ENCODE data around the gene TJP2.

TJP2 gene

DNA sequence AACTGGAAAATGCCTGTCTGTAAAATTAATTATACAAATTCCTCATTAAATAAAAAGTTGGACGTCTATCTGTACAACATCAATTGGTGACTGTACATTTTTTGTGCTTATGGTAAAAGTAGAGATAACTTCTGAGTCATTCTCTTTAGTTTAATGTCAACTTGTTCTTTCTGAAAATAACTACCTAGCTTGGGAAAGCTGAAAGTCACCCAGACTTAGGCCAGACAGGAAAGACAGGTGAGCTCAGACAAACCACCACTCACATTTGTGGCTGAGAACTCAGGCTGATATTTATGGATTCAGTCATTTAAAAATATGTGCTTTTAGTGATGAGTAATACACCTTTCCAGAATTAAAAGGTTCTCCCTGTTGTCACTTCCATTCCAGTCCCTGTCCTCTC, 119.1 kb downstream of the TJP2 start:
- no peak overlapping the region for H2BK12ac ChIP-seq (ENCODE audit: low read length)
- H3K23ac ChIP-seq (ENCODE audit: low read depth, low read length, poor library complexity), result no peak overlapping the region
- no peak overlapping the region for H2AK5ac ChIP-seq (ENCODE audit: low read depth, low read length)
- H3K4ac ChIP-seq (ENCODE audit: low read length), result no peak overlapping the region
- no peaks in the 10 kb centered on the region for H3K27me3 ChIP-seq (ENCODE audit: control insufficient read depth in 3 of 3, insufficient read depth in 3 of 3, low read depth in 1 of 3, low read length in 3 of 3)
- H2BK120ac ChIP-seq (ENCODE audit: low read depth, low read length), result no peak overlapping the region
- H3K79me1 ChIP-seq (ENCODE audit: low read depth, low read length), result no peaks in the 10 kb centered on the region
- H4K8ac ChIP-seq (ENCODE audit: low read depth, low read length), result no peak overlapping the region
- no peak overlapping the region for H2BK5ac ChIP-seq (ENCODE audit: low read length)
- H3K9me3 ChIP-seq (replicated peaks in 1 of 2; ENCODE audit: control insufficient read depth in 2 of 2, insufficient read depth in 1 of 2, low read depth in 1 of 2, low read length in 2 of 2), result no peaks in the 10 kb centered on the region
- no peak overlapping the region for H3K27ac ChIP-seq (replicated peaks; ENCODE audit: low read length)
- H3K18ac ChIP-seq (ENCODE audit: low read length), result no peak overlapping the region
- DNase-seq (ENCODE audit: low spot score), result no peak
- H4K91ac ChIP-seq (ENCODE audit: low read depth, low read length, poor library complexity), result no peak overlapping the region
- no peak overlapping the region for H3K9ac ChIP-seq (ENCODE audit: low read depth, low read length, poor library complexity)
- H3K4me3 ChIP-seq (ENCODE audit: low read length in 2 of 2), result no peak overlapping the region
- no peaks in the 10 kb centered on the region for H3K36me3 ChIP-seq (replicated peaks in 1 of 2; ENCODE audit: control insufficient read depth in 2 of 2, insufficient read depth in 2 of 2, low read length in 2 of 2)
- no peak overlapping the region for H2BK15ac ChIP-seq (ENCODE audit: low read length)
- no peaks in the 10 kb centered on the region for H3K4me1 ChIP-seq (ENCODE audit: control insufficient read depth in 2 of 2, insufficient read depth in 1 of 2, low read depth in 1 of 2, low read length in 2 of 2)
- H2AFZ ChIP-seq (ENCODE audit: low read length), result no peak overlapping the region
- no CpG with 5 or more reads among the region's 1 CpG for WGBS, 2 donors (ENCODE audit: extremely low coverage in 2 of 2, insufficient read length in 2 of 2, insufficient replicate concordance in 1 of 2)
- no peak overlapping the region for H3K14ac ChIP-seq (ENCODE audit: low read length)
- H3K4me2 ChIP-seq (ENCODE audit: insufficient read depth, low read length, poor library complexity, severe bottlenecking), result no peak overlapping the region

DNA sequence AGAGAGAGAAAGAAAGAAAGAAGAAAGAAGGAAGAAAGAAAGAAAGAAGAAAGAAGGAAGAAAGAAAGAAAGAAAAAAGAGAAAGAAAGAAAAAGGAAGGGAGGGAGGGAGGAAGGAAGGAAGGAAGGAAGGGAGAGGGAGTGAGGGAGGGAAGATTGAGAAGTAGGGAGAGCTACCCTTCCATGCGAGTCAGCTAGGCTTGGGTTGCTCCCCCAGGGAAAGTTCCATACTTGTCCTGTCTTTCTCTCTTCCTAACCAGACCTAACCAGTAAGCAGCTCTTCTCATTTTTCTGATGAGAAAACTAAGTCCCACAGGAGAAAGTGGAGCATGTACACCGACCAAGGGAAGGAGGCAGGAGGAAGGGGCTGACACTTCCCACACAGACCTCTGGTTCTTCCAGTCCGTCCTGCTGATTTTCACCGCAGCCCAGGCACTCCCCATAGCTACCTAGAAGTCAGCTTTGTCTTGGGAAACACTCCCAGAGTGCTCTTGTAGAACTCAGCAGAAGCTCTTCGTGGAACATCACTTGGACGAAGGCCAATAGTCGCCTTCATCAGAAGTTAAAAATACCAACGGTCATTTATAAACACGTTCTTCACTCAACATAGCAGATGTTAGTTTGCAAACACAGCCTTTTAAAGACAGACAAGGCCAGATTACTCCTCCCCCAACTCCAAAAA, 121.9 kb downstream of the TJP2 start:
- WGBS, 2 donors (ENCODE audit: extremely low coverage in 2 of 2, insufficient read length in 2 of 2, insufficient replicate concordance in 1 of 2), result no CpG with 5 or more reads among the region's 9 CpGs
- no peaks in the 10 kb centered on the region for H3K4me1 ChIP-seq (ENCODE audit: control insufficient read depth in 2 of 2, insufficient read depth in 1 of 2, low read depth in 1 of 2, low read length in 2 of 2)
- no peak overlapping the region for H2BK15ac ChIP-seq (ENCODE audit: low read length)
- H4K91ac ChIP-seq (ENCODE audit: low read depth, low read length, poor library complexity), result no peak overlapping the region
- H2AK5ac ChIP-seq (ENCODE audit: low read depth, low read length), result no peak overlapping the region
- H3K27me3 ChIP-seq (ENCODE audit: control insufficient read depth in 3 of 3, insufficient read depth in 3 of 3, low read depth in 1 of 3, low read length in 3 of 3), result no peaks in the 10 kb centered on the region
- H3K4me2 ChIP-seq (ENCODE audit: insufficient read depth, low read length, poor library complexity, severe bottlenecking), result no peak overlapping the region
- H3K23ac ChIP-seq (ENCODE audit: low read depth, low read length, poor library complexity), result no peak overlapping the region
- H3K27ac ChIP-seq (replicated peaks; ENCODE audit: low read length), result no peak overlapping the region
- no peak for DNase-seq (ENCODE audit: low spot score)
- H3K14ac ChIP-seq (ENCODE audit: low read length), result no peak overlapping the region
- no peak overlapping the region for H3K4me3 ChIP-seq (ENCODE audit: low read length in 2 of 2)
- H2BK120ac ChIP-seq (ENCODE audit: low read depth, low read length), result no peak overlapping the region
- H4K8ac ChIP-seq (ENCODE audit: low read depth, low read length), result no peak overlapping the region
- no peak overlapping the region for H3K4ac ChIP-seq (ENCODE audit: low read length)
- no peaks in the 10 kb centered on the region for H3K79me1 ChIP-seq (ENCODE audit: low read depth, low read length)
- H3K18ac ChIP-seq (ENCODE audit: low read length), result no peak overlapping the region
- no peak overlapping the region for H2AFZ ChIP-seq (ENCODE audit: low read length)
- no peak overlapping the region for H3K9ac ChIP-seq (ENCODE audit: low read depth, low read length, poor library complexity)
- no peaks in the 10 kb centered on the region for H3K9me3 ChIP-seq (replicated peaks in 1 of 2; ENCODE audit: control insufficient read depth in 2 of 2, insufficient read depth in 1 of 2, low read depth in 1 of 2, low read length in 2 of 2)
- H2BK12ac ChIP-seq (ENCODE audit: low read length), result no peak overlapping the region
- no peaks in the 10 kb centered on the region for H3K36me3 ChIP-seq (replicated peaks in 1 of 2; ENCODE audit: control insufficient read depth in 2 of 2, insufficient read depth in 2 of 2, low read length in 2 of 2)
- no peak overlapping the region for H2BK5ac ChIP-seq (ENCODE audit: low read length)

- no peak overlapping the region for H3K4ac ChIP-seq (ENCODE audit: low read length)
- H3K79me1 ChIP-seq (ENCODE audit: low read depth, low read length), result no peaks in the 10 kb centered on the region
- H3K9me3 ChIP-seq (replicated peaks in 1 of 2; ENCODE audit: control insufficient read depth in 2 of 2, insufficient read depth in 1 of 2, low read depth in 1 of 2, low read length in 2 of 2), result peaks cover 0 to 2% of the 10 kb centered on the region in 2 donors
- H2BK12ac ChIP-seq (ENCODE audit: low read length), result no peak overlapping the region
- H3K23ac ChIP-seq (ENCODE audit: low read depth, low read length, poor library complexity), result no peak overlapping the region
- H2AFZ ChIP-seq (ENCODE audit: low read length), result no peak overlapping the region
- H3K4me1 ChIP-seq (ENCODE audit: control insufficient read depth in 2 of 2, insufficient read depth in 1 of 2, low read depth in 1 of 2, low read length in 2 of 2), result no peaks in the 10 kb centered on the region
- no peak overlapping the region for H4K8ac ChIP-seq (ENCODE audit: low read depth, low read length)
- H3K4me2 ChIP-seq (ENCODE audit: insufficient read depth, low read length, poor library complexity, severe bottlenecking), result no peak overlapping the region
- H3K27me3 ChIP-seq (ENCODE audit: control insufficient read depth in 3 of 3, insufficient read depth in 3 of 3, low read depth in 1 of 3, low read length in 3 of 3), result no peaks in the 10 kb centered on the region
- no CpG with 5 or more reads among the region's 11 CpGs for WGBS, 2 donors (ENCODE audit: extremely low coverage in 2 of 2, insufficient read length in 2 of 2, insufficient replicate concordance in 1 of 2)
- H3K9ac ChIP-seq (ENCODE audit: low read depth, low read length, poor library complexity), result no peak overlapping the region
- no peak overlapping the region for H2BK120ac ChIP-seq (ENCODE audit: low read depth, low read length)
- no peaks in the 10 kb centered on the region for H3K36me3 ChIP-seq (replicated peaks in 1 of 2; ENCODE audit: control insufficient read depth in 2 of 2, insufficient read depth in 2 of 2, low read length in 2 of 2)
- no peak for DNase-seq (ENCODE audit: low spot score)
- no peak overlapping the region for H3K18ac ChIP-seq (ENCODE audit: low read length)
- H2BK15ac ChIP-seq (ENCODE audit: low read length), result no peak overlapping the region
- H4K91ac ChIP-seq (ENCODE audit: low read depth, low read length, poor library complexity), result no peak overlapping the region
- no peak overlapping the region for H3K14ac ChIP-seq (ENCODE audit: low read length)
- H3K4me3 ChIP-seq (ENCODE audit: low read length in 2 of 2), result no peak overlapping the region
- H2AK5ac ChIP-seq (ENCODE audit: low read depth, low read length), result no peak overlapping the region
- no peak overlapping the region for H3K27ac ChIP-seq (replicated peaks; ENCODE audit: low read length)
- no peak overlapping the region for H2BK5ac ChIP-seq (ENCODE audit: low read length)
Measured at GRCh38 chr9:69297300-69297980, 123.4 kb downstream of the TJP2 start.

DNA sequence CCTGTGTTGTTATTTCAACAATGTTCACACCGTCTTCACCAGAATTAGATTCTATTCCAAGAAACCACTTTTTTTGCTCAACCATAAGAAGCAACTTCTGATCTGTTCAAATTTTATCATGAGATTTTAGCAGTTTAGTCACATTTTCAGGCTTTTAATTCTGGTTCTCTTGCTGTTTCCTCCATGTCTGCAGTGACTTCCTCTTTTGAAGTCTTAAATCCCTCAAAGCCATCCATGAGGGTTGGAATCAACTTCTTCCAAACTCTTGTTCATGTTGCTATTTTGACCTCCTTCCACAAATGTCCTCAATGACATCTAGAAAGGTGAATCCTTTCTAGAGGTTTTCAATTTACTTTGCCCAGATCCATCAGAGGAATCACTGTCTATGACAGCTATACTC, 125.2 kb downstream of the TJP2 start:
- no peaks in the 10 kb centered on the region for H3K79me1 ChIP-seq (ENCODE audit: low read depth, low read length)
- no peaks in the 10 kb centered on the region for H3K36me3 ChIP-seq (replicated peaks in 1 of 2; ENCODE audit: control insufficient read depth in 2 of 2, insufficient read depth in 2 of 2, low read length in 2 of 2)
- no peak overlapping the region for H3K4ac ChIP-seq (ENCODE audit: low read length)
- no peak overlapping the region for H2BK15ac ChIP-seq (ENCODE audit: low read length)
- H3K4me2 ChIP-seq (ENCODE audit: insufficient read depth, low read length, poor library complexity, severe bottlenecking), result no peak overlapping the region
- H3K27ac ChIP-seq (replicated peaks; ENCODE audit: low read length), result no peak overlapping the region
- H2BK12ac ChIP-seq (ENCODE audit: low read length), result no peak overlapping the region
- no peak for DNase-seq (ENCODE audit: low spot score)
- no peak overlapping the region for H4K91ac ChIP-seq (ENCODE audit: low read depth, low read length, poor library complexity)
- H4K8ac ChIP-seq (ENCODE audit: low read depth, low read length), result no peak overlapping the region
- WGBS, 2 donors (ENCODE audit: extremely low coverage in 2 of 2, insufficient read length in 2 of 2, insufficient replicate concordance in 1 of 2), result no CpG with 5 or more reads among the region's 1 CpG
- no peak overlapping the region for H3K18ac ChIP-seq (ENCODE audit: low read length)
- H3K4me3 ChIP-seq (ENCODE audit: low read length in 2 of 2), result no peak overlapping the region
- no peak overlapping the region for H3K9ac ChIP-seq (ENCODE audit: low read depth, low read length, poor library complexity)
- H2AK5ac ChIP-seq (ENCODE audit: low read depth, low read length), result no peak overlapping the region
- H3K9me3 ChIP-seq (replicated peaks in 1 of 2; ENCODE audit: control insufficient read depth in 2 of 2, insufficient read depth in 1 of 2, low read depth in 1 of 2, low read length in 2 of 2), result peaks cover 0 to 2% of the 10 kb centered on the region in 2 donors
- no peak overlapping the region for H2BK120ac ChIP-seq (ENCODE audit: low read depth, low read length)
- H2AFZ ChIP-seq (ENCODE audit: low read length), result no peak overlapping the region
- H3K14ac ChIP-seq (ENCODE audit: low read length), result no peak overlapping the region
- H3K4me1 ChIP-seq (ENCODE audit: control insufficient read depth in 2 of 2, insufficient read depth in 1 of 2, low read depth in 1 of 2, low read length in 2 of 2), result no peaks in the 10 kb centered on the region
- H2BK5ac ChIP-seq (ENCODE audit: low read length), result no peak overlapping the region
- H3K23ac ChIP-seq (ENCODE audit: low read depth, low read length, poor library complexity), result no peak overlapping the region
- H3K27me3 ChIP-seq (ENCODE audit: control insufficient read depth in 3 of 3, insufficient read depth in 3 of 3, low read depth in 1 of 3, low read length in 3 of 3), result no peaks in the 10 kb centered on the region

All from neuronal stem cell (in vitro differentiated cells).